IPS DF 4.7 (cell line): Measurements from ENCODE around the gene TBCCD1.

Source experiments
- DNase-seq: peaks from one replicate; pipeline ENCODE4 v3.0.0-alpha.2; 2013; ENCODE audit warnings: low spot score; ENCODE audit errors: extremely low read depth

TBCCD1 gene

DNA sequence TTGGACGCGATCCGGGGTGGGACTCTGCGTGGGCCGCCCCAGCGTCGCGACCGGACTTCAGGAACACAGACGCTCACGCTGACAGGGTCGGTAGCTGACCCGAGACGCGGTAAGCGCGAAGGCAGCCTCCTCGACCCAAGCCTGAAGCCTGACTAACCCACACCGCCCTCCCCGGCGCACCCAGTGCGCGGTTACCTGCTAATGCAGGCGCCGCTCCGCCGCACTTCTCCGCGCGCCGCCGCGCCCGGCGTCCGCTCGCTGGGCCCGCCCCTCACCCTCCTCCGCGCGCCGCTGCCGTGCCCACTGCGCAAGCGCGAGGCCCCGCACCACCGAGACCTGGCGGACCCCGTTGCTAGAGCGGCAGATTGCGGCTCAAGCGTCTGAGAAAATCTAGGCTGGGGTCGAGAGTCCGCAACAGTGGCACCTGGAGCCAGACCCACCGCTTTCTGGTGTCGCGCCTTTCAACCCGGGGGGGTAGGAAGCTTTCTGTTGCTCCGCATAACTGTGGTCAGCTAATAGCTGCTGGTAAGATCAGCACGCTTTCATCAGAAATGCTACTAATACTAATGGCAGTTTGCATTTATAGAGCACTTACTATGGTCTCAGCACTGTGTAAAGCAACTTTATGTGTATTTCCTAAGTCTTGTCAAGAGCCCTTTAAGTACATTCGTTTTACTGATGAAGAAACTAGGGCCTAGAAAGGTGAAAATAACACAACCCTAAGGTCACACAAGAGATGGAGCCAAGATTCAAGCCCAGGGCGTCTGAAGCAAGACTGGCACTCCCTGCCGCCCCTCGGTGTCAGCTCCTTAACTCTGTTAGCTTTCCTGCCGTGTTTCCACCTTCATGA lies at the start of gene TBCCD1:
Gene TBCCD1, minus strand, starts transcription at position 268 of the 850 bp plus-strand sequence. CDS start 3,010 bp downstream, outside the sequence.
- peak; percentile 51 for DNase-seq

DNA sequence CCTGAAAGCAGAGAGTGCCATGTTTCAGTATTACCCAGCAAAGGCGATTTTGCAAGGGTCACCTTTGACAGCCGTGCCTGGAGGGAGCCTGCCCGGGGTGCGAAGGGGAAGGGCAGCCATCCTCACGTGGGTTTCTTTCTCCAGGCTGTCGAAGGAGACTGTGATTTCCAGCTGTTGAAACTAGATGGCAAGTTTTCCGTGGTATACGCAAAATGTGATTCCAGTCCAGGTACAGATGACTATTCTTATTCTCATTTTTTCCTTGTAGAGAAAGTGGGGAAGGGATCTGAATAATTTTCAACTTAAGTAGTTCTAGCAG lies 49.1 kb upstream of the TBCCD1 start:
- no peak for DNase-seq

GRCh38 chr3:186614597-186615483 lies 47.7 kb upstream of the TBCCD1 start:
- DNase-seq = peak; percentile 75

- DNase-seq = no peak
These were observed 47.1 kb upstream of the TBCCD1 start for GRCh38 chr3:186614266-186614596.

DNA sequence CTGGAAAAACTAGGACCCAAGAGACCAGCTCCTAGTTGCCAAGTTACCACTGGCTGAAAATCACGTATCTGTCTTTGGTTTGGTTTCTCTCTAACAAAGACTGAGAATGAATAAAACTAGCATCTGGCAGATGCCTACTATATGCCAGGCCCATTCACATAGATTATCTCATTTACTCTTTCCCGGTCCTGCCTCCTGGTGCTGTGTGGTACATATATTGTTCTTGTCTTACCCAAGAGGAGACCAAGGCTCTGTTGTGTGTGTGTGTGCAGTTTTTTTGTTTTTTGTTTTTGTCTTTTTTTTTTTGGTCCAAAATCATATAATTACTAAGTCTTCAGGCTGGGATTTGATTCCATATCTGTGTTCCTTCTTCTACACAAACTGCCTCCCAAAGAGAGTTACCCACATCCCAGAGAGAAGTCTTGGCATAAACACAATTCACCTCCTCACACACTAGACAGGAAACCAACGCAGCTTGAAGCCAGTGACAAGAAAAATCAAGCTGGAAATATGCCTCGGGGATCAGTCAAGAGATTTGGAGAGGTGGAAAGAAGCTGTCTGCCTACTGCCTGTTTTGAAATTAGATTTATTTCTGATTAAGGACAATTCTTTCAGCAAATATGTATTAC lies 46.6 kb upstream of the TBCCD1 start:
- no peak for DNase-seq

- no peak for DNase-seq
These were observed 45.8 kb upstream of the TBCCD1 start, which contains the start of gene AHSG for GRCh38 chr3:186612721-186613636. AHSG (plus strand) TSS chr3:186613060; CDS start chr3:186613142, 82 bp downstream.

DNA sequence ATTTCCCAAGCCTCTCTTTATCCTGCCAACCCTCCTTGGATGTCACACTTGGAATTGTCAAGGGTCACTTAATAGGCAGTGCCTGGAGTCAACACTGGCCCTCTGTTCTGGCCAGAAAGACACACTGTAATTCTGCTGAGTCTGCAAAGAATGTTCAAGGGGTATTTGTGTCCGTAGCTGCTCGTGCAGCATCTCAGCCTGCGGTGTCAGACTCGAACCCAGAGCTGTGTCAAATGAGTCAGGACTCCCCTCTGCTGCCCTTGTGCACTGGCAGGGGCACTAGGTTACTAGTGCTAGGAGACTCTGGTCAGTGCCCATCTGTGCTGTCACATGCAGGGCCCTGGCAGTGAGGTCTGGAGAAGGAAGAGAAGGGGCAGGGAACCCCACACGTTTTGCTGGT lies 44.9 kb upstream of the TBCCD1 start:
- DNase-seq = no peak

- DNase-seq = no peak
These were observed 42.2 kb upstream of the TBCCD1 start for GRCh38 chr3:186609247-186609868.

DNA sequence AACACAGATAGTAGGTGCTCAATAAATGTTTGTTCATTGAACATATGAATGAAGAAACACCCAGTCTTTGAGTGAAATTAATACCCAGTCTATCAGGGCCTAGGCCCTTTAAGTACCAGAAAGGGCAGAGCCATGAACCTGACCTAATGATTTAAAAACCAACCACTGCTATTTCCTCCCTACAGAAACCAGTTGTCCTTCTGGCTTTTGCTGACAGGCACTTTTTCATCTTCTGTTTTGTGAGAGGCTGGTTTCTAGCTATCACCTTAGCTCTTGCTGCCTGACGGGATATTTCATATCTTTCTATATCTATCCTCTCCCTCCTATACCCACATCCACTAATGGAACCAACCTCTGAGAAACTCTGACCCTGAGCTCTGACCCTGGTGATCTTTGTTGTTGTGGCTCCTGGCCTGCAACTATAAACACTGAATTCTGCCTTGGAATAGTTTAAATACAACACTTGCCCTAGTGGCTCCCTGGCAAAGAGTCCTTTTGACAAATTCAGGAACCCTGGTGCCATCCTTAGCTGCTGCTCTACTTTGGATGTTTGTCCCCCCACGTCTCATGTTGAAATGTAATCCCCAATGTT lies 41.6 kb upstream of the TBCCD1 start:
- no peak for DNase-seq

GRCh38 chr3:186605561-186606545 lies 38.7 kb upstream of the TBCCD1 start:
- DNase-seq = no peak

DNA sequence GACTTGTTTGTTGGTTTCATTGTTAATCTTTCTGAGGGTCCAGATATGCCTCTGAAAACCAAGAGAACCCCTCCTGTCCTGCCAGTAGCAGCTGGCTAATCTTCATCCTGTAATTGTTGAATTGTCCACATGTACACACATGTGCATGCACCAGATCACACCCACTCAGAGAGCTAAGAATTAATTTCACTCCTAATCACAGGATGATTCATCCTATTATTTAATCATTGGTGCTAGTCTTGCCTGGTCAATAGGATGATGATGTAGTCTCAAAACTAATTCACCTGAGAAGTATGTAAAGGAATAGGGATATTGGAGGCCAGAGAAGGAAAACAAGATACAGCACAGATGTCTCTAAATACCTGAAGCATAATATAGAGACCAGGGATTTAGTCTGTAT lies 37.9 kb upstream of the TBCCD1 start:
- no peak for DNase-seq

- DNase-seq = no peak
These were observed 36.0 kb upstream of the TBCCD1 start for GRCh38 chr3:186603159-186603558.

GRCh38 chr3:186600896-186601295 lies 33.8 kb upstream of the TBCCD1 start:
- no peak for DNase-seq

GRCh38 chr3:186599785-186600166 lies 32.6 kb upstream of the TBCCD1 start:
- DNase-seq = no peak

DNA sequence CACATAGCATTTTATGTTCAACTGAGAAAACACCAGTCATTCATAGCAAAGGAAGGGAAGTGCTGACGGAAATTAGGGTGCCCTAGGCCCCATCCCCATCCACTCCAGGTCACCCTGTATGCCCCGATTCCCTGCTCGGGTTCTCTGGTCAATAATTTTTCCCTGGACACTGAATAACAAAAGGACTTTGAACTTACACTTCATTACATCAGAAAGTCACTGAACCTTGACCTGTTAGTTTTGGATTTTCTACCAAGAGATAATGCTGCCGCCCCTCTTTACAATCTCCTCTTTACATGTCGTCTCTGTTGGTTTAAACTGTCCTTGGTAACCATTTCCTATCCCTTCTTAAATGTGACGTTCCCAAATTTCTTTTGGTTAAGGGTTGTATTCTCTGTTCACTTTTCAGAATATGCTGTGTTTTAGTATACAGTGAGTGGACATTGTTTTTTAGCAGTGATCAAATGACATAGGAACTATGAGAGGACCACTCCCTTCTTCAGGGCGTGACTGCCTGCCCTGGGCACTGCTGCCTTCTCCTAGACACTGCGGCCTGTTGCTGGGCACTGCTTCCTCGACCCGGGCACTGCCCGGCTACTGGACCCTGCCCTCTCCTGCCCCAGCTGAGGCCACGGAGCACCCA lies 32.1 kb upstream of the TBCCD1 start:
- no peak for DNase-seq

DNA sequence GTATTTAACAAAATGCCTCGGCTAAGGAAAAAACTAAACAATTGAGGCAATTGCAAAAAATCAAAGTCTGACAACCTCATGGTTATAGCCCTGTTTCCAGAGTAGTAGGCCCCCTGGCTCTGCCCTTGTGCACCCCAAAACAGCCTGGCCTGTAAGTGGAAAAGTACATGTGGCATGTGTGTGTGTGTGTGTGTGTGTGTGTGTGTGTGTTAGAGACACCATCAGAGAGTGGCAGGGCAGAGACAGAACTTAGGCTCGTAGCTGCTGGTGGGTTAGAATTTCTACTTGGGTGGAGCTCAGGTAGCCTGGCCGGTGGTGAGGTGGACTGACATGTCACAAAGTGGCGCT lies 31.6 kb upstream of the TBCCD1 start:
- no peak for DNase-seq

GRCh38 chr3:186598108-186598784 lies 31.1 kb upstream of the TBCCD1 start:
- DNase-seq = no peak
